ENCODE data around the gene FXYD1. TPM values are rescaled to one million over a fixed set of nuclear protein-coding genes. Genes with fewer than 3 reads are reported as not detected.
A peak's percentile ranks its signal among the peaks of the same experiment; 100 is the strongest.

The FXYD1 gene
- total and polyA plus RNA-seq, 3 donors from 2014 or later, result 2.3 to 48.5 (median 11.1) TPM

GRCh38 chr19:35112995-35113688, 25.5 kb upstream of the FXYD1 start:
- TF ChIP-seq CTCF (IDR thresholded peaks at IDR 0.05) (no peak), POLR2A (IDR thresholded peaks at IDR 0.05) (no peak)
- no peaks in the 10 kb centered on the region for H3K4me1 ChIP-seq
- no peak for DNase-seq
- no peak overlapping the region for H3K4me3 ChIP-seq
- no peaks in the 10 kb centered on the region for H3K36me3 ChIP-seq (ENCODE audit: low read depth, missing control alignments)
- intact Hi-C loops (cut with DNase I; ENCODE audit: low total_unique reads), result no loop called here
- no peak overlapping the region for H3K27ac ChIP-seq
- H3K27me3 ChIP-seq, result no peaks in the 10 kb centered on the region
- WGBS, 2 donors, result 86 to 90% methylated on average over 7 to 15 of the region's 15 CpGs
- H3K9me3 ChIP-seq, result no peaks in the 10 kb centered on the region

GRCh38 chr19:35114353-35115176, 24.1 kb upstream of the FXYD1 start:
- Histone ChIP-seq H3K9me3 (no peaks in the 10 kb centered on the region), H3K27ac (no peak overlapping the region), H3K4me3 (peak overlapping the region; percentile 21 to 39), H3K4me1 (peaks cover 3% of the 10 kb centered on the region), H3K36me3 (ENCODE audit: low read depth, missing control alignments) (no peaks in the 10 kb centered on the region), H3K27me3 (no peaks in the 10 kb centered on the region)
- intact Hi-C loops (cut with DNase I; ENCODE audit: low total_unique reads), result no loop called here
- peak; percentile 86 for DNase-seq
- TF ChIP-seq CTCF (IDR thresholded peaks at IDR 0.05) (peak; percentile 86 to 96 (median 88)), POLR2A (IDR thresholded peaks at IDR 0.05) (no peak)
- 8 to 9% methylated on average over 12 to 23 of the region's 23 CpGs for WGBS, 2 donors

- Histone ChIP-seq H3K4me3 (peak within 1 kb of the TSS; percentile 21 to 39), H3K36me3 (ENCODE audit: low read depth, missing control alignments) (no peaks in the 10 kb centered on the region), H3K27me3 (no peaks in the 10 kb centered on the region), H3K4me1 (peaks cover 6% of the 10 kb centered on the region), H3K27ac (no peak within 1 kb of the TSS), H3K9me3 (no peaks in the 10 kb centered on the region)
- TF ChIP-seq POLR2A (IDR thresholded peaks at IDR 0.05), result no peak
- TF ChIP-seq CTCF (IDR thresholded peaks at IDR 0.05), result no peak
- intact Hi-C loops (cut with DNase I; ENCODE audit: low total_unique reads), result no loop called here
- whole genome bisulfite sequencing, 2 donors, result 57 to 58% methylated on average over 11 to 14 of the region's 14 CpGs
- no peak for DNase-seq
Measured at GRCh38 chr19:35115177-35115951, 23.3 kb upstream of the FXYD1 start, which contains the start of gene FXYD3. Gene FXYD3 (plus strand): TSS chr19:35115823. CDS start chr19:35119377, 3,554 bp downstream.

- Histone ChIP-seq H3K4me1 (peaks cover 6% of the 10 kb centered on the region), H3K27me3 (no peaks in the 10 kb centered on the region), H3K27ac (no peak overlapping the region), H3K36me3 (ENCODE audit: low read depth, missing control alignments) (no peaks in the 10 kb centered on the region), H3K4me3 (no peak overlapping the region), H3K9me3 (no peaks in the 10 kb centered on the region)
- intact Hi-C loops (cut with DNase I; ENCODE audit: low total_unique reads), result no loop called here
- 87 to 90% methylated on average over 10 to 13 of the region's 13 CpGs for WGBS, 2 donors
- TF ChIP-seq CTCF (IDR thresholded peaks at IDR 0.05) (no peak), POLR2A (IDR thresholded peaks at IDR 0.05) (no peak)
- no peak for DNase-seq
Measured at GRCh38 chr19:35116072-35116801, 22.4 kb upstream of the FXYD1 start.

Data from testis (tissue), 3 donors.